ENCODE measurements around the gene FAM217A.
"Not testable (repeated sequence)": the region's sequence is repeated elsewhere in the genome, so short reads cannot be mapped to it uniquely, and the experiment has no call there.

Gene FAM217A

GRCh38 chr6:4078691-4079471 lies at the start of gene FAM217A:
TSS of gene FAM217A (minus strand) at chr6:4079137. CDS start at chr6:4077414, 1,723 bp downstream.
- FAIRE-seq, result no peak

GRCh38 chr6:4128072-4128471 lies 49.1 kb upstream of the FAM217A start:
- no peak for FAIRE-seq

GRCh38 chr6:4125933-4126864 lies 47.3 kb upstream of the FAM217A start:
- FAIRE-seq, result no peak

GRCh38 chr6:4125500-4125899 lies 46.6 kb upstream of the FAM217A start:
- no peak for FAIRE-seq

- FAIRE-seq, result no peak
Measured at GRCh38 chr6:4124351-4124750, 45.4 kb upstream of the FAM217A start.

GRCh38 chr6:4115741-4116140 lies 36.8 kb upstream of the FAM217A start:
- FAIRE-seq, result no peak

GRCh38 chr6:4114123-4114522 lies 35.2 kb upstream of the FAM217A start:
- FAIRE-seq, result no peak

- no peak for FAIRE-seq
Measured at GRCh38 chr6:4113649-4114048, 34.7 kb upstream of the FAM217A start.

- FAIRE-seq, result no peak
Measured at GRCh38 chr6:4112366-4112765, 33.4 kb upstream of the FAM217A start.

GRCh38 chr6:4109363-4109815 lies 30.5 kb upstream of the FAM217A start:
- FAIRE-seq, result not testable (repeated sequence)

GRCh38 chr6:4108561-4109093 lies 29.7 kb upstream of the FAM217A start:
- no peak for FAIRE-seq

- no peak for FAIRE-seq
Measured at GRCh38 chr6:4107873-4108272, 28.9 kb upstream of the FAM217A start.

GRCh38 chr6:4105980-4106536 lies 27.1 kb upstream of the FAM217A start:
- FAIRE-seq, result no peak

- no peak for FAIRE-seq
Measured at GRCh38 chr6:4103929-4104328, 25.0 kb upstream of the FAM217A start.

GRCh38 chr6:4102687-4103244 lies 23.8 kb upstream of the FAM217A start:
- FAIRE-seq, result no peak

GRCh38 chr6:4101298-4101697 lies 22.4 kb upstream of the FAM217A start:
- no peak for FAIRE-seq

GRCh38 chr6:4100655-4101054 lies 21.7 kb upstream of the FAM217A start:
- no peak for FAIRE-seq

GRCh38 chr6:4093288-4093687 lies 14.4 kb upstream of the FAM217A start:
- no peak for FAIRE-seq

GRCh38 chr6:4091941-4092340 lies 13.0 kb upstream of the FAM217A start:
- no peak for FAIRE-seq

GRCh38 chr6:4090043-4090442 lies 11.1 kb upstream of the FAM217A start:
- not testable (repeated sequence) for FAIRE-seq

- no peak for FAIRE-seq
Measured at GRCh38 chr6:4088704-4089103, 9.8 kb upstream of the FAM217A start.

- no peak for FAIRE-seq
Measured at GRCh38 chr6:4085332-4085700, 6.4 kb upstream of the FAM217A start.
